ENCODE measurements around the gene LRP1.
"Not testable (repeated sequence)": the region's sequence is repeated elsewhere in the genome, so short reads cannot be mapped to it uniquely, and the experiment has no call there.

Gene LRP1

GRCh38 chr12:57119294-57120085 is 8.8 kb upstream of the LRP1 start:
- H3K27me3 ChIP-seq (ENCODE audit: insufficient read depth, poor library complexity, severe bottlenecking): peaks cover 2% of the 10 kb centered on the region
- TF ChIP-seq GABPA (IDR thresholded peaks at IDR 0.05; ENCODE audit: low read depth) (no peak), SPI1 (IDR thresholded peaks at IDR 0.05; ENCODE audit: borderline replicate concordance, low read depth) (no peak), POLR2AphosphoS5 (IDR thresholded peaks at IDR 0.05; ENCODE audit: low read depth) (no peak)
- TF ChIP-seq, protein P1, sequence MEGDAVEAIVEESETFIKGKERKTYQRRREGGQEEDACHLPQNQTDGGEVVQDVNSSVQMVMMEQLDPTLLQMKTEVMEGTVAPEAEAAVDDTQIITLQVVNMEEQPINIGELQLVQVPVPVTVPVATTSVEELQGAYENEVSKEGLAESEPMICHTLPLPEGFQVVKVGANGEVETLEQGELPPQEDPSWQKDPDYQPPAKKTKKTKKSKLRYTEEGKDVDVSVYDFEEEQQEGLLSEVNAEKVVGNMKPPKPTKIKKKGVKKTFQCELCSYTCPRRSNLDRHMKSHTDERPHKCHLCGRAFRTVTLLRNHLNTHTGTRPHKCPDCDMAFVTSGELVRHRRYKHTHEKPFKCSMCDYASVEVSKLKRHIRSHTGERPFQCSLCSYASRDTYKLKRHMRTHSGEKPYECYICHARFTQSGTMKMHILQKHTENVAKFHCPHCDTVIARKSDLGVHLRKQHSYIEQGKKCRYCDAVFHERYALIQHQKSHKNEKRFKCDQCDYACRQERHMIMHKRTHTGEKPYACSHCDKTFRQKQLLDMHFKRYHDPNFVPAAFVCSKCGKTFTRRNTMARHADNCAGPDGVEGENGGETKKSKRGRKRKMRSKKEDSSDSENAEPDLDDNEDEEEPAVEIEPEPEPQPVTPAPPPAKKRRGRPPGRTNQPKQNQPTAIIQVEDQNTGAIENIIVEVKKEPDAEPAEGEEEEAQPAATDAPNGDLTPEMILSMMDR (IDR thresholded peaks at IDR 0.05; ENCODE audit: insufficient read depth, low read length): no peak
- TF ChIP-seq, protein P2, sequence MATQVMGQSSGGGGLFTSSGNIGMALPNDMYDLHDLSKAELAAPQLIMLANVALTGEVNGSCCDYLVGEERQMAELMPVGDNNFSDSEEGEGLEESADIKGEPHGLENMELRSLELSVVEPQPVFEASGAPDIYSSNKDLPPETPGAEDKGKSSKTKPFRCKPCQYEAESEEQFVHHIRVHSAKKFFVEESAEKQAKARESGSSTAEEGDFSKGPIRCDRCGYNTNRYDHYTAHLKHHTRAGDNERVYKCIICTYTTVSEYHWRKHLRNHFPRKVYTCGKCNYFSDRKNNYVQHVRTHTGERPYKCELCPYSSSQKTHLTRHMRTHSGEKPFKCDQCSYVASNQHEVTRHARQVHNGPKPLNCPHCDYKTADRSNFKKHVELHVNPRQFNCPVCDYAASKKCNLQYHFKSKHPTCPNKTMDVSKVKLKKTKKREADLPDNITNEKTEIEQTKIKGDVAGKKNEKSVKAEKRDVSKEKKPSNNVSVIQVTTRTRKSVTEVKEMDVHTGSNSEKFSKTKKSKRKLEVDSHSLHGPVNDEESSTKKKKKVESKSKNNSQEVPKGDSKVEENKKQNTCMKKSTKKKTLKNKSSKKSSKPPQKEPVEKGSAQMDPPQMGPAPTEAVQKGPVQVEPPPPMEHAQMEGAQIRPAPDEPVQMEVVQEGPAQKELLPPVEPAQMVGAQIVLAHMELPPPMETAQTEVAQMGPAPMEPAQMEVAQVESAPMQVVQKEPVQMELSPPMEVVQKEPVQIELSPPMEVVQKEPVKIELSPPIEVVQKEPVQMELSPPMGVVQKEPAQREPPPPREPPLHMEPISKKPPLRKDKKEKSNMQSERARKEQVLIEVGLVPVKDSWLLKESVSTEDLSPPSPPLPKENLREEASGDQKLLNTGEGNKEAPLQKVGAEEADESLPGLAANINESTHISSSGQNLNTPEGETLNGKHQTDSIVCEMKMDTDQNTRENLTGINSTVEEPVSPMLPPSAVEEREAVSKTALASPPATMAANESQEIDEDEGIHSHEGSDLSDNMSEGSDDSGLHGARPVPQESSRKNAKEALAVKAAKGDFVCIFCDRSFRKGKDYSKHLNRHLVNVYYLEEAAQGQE (IDR thresholded peaks at IDR 0.05; ENCODE audit: insufficient replicate concordance, low read depth): no peak
- DNase-seq (ENCODE audit: low read depth in 1 of 2, low spot score in 1 of 2): no peak
- no peak overlapping the region for H3K27ac ChIP-seq (replicated peaks)
- no peak overlapping the region for H3K4me3 ChIP-seq (replicated peaks; ENCODE audit: insufficient read depth, low read length)

DNA sequence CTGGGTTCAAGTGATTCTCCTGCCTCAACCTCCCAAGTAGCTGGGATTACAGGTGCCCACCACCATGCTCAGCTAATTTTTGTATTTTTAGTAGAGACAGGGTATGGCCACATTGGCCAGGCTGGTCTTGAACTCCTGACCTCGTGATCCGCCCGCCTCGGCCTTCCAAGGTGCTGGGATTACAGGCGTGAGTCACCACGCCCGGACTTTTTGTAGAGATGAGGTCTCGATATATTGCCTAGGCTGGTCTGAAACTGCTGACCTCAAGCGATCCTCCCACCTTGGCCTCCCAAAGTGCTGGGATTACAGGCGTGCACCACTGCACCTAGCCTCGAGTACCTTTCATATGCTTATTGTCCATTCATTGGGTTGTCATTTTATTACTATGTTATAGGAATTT is 7.6 kb upstream of the LRP1 start:
- not testable (repeated sequence) for H3K27ac ChIP-seq (replicated peaks); DNase-seq (ENCODE audit: low read depth in 1 of 2, low spot score in 1 of 2); H3K27me3 ChIP-seq (ENCODE audit: insufficient read depth, poor library complexity, severe bottlenecking); H3K4me3 ChIP-seq (replicated peaks; ENCODE audit: insufficient read depth, low read length)

DNA sequence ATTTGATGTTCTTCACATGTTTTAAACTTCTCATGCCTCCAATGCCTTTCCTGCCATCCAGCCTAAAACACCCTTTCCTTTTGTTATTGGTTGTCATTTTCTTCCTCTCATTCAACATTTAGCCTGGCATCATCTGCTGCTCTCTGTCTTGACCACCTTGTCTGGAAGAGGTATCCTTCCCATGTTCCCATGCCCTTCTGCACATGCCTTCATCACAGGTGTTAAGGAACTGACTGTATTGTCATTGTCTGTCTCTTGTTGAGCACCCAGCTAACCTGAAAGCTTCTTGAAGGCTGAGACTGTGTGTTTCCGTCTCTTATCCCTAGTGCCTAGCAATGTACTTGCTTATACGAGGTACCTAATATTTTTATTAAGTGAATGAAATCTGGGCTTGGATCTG is 4.5 kb upstream of the LRP1 start:
- no peak overlapping the region for H3K4me3 ChIP-seq (replicated peaks; ENCODE audit: insufficient read depth, low read length)
- TF ChIP-seq POLR2AphosphoS5 (IDR thresholded peaks at IDR 0.05; ENCODE audit: low read depth): no peak
- TF ChIP-seq, protein P1 (IDR thresholded peaks at IDR 0.05; ENCODE audit: insufficient read depth, low read length): no peak
- TF ChIP-seq, protein P2 (IDR thresholded peaks at IDR 0.05; ENCODE audit: insufficient replicate concordance, low read depth): no peak
- no peak for TF ChIP-seq SPI1 (IDR thresholded peaks at IDR 0.05; ENCODE audit: borderline replicate concordance, low read depth)
- no peak for TF ChIP-seq GABPA (IDR thresholded peaks at IDR 0.05; ENCODE audit: low read depth)
- no peak overlapping the region for H3K27ac ChIP-seq (replicated peaks)
- peaks cover 20% of the 10 kb centered on the region for H3K27me3 ChIP-seq (ENCODE audit: insufficient read depth, poor library complexity, severe bottlenecking)
- no peak for DNase-seq (ENCODE audit: low read depth in 1 of 2, low spot score in 1 of 2)

- H3K27me3 ChIP-seq (ENCODE audit: insufficient read depth, poor library complexity, severe bottlenecking): peaks cover 24% of the 10 kb centered on the region
- no peak overlapping the region for H3K4me3 ChIP-seq (replicated peaks; ENCODE audit: insufficient read depth, low read length)
- TF ChIP-seq, protein P2 (IDR thresholded peaks at IDR 0.05; ENCODE audit: insufficient replicate concordance, low read depth): no peak
- TF ChIP-seq, protein P1 (IDR thresholded peaks at IDR 0.05; ENCODE audit: insufficient read depth, low read length): peak; percentile 85
- TF ChIP-seq SPI1 (IDR thresholded peaks at IDR 0.05; ENCODE audit: borderline replicate concordance, low read depth): peak; percentile 36; the same call in 1 of the 2 replicates
- no peak overlapping the region for H3K27ac ChIP-seq (replicated peaks)
- peak in 1 of 2 experiments; percentile 74 for DNase-seq (ENCODE audit: low read depth in 1 of 2, low spot score in 1 of 2)
Observed at GRCh38 chr12:57124261-57124877, 3.9 kb upstream of the LRP1 start.
